Amniotic stem cell (primary cell): ENCODE data around the gene CRYBB3.

Source experiments
- DNase-seq: peaks from one replicate; lab custom pipeline; 2025; lab: John Stamatoyannopoulos, UW

The CRYBB3 gene

DNA sequence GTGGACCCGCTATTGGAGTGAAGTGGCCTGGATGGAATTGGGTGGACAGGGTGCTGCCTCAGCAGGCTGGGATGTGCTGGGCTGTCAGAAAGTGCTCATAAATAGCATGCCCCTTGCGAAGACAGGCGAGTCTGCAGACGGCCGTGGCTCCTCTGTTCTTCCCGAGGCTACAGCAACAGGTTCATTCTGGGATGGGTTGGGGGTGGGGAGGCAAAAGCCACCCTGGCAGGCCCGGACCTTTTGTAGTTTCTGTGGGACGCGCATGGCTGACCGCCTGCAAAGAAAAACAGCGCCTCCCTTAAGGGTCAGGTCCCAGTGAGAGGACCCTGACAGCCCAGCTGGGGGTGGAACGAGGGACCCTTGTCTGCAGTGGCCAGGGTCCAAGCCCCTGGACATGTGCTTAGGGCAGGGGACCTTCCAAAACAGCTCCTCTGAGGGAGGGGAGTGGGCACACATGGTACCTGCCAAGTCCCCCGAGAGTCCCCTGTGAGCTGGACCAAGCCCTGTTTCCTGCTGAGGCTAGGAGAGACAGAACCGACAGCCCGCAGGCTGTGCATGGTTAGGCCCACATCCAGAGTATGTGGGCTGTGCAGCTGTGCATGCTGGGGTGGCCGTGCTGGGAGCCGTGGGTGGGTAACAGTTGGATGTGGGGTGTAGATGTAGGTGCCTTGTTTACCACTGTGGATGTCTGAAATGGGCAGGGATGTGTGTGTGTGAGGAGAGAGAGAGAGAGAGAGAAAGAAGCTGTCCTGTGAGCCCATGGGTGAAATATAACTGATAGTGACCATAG is at the start of gene CRYBB3:
Gene CRYBB3 (plus strand): TSS at position 128 of the 790 bp plus-strand sequence. CDS start 1,539 bp downstream, outside the sequence.
- DNase-seq, result no peak

DNA sequence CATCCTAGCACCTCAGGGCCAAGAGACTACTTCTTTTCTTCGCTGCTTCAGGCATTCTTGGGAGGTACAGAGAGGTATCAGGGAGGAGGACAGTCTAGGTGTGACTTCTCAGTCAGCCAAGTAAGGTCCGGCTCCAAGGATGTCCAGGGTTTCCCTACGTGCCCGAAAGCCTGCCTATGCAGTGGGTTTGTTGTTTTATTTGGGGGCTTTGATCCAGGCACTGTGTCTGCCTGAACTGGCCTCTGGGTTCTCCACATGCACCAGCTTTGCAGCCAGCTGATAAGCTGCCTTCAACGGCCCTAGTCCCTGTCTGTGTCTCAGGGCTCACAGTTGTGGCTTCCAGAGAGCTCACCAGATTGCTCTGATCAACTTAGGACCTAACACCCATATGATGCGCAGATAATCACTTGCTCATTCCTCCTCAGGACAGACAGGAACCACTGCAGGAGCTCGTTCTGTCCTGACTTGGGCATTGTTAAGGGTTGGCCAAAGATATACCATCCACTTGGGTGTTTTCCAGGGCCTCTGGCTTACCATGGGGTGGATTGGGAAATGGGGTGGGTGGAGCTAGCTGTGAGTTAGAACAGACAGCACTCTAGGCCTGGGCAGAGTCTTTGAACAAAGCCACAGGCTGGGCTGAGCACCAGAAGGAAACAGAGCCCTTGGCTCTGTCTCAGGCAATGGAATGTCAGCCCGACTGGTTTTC is 45.5 kb upstream of the CRYBB3 start:
- DNase-seq, result no peak

DNA sequence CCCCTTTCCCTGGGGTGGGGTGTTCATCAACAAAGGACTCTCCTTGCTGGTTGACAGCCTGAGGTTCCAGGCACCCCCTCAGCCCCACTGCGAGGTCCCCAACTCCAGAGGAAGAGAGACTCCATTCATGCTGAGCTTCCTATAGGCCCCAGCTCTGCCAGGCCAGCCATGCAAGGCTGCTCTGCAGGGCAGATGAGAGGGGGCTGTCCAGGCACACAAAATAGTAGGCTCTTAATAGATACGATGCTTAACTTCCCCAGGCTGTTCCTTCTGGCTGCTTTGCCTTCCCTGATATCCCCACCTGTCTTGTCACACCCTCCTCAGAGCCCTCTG is 45.0 kb upstream of the CRYBB3 start:
- DNase-seq, result no peak

DNA sequence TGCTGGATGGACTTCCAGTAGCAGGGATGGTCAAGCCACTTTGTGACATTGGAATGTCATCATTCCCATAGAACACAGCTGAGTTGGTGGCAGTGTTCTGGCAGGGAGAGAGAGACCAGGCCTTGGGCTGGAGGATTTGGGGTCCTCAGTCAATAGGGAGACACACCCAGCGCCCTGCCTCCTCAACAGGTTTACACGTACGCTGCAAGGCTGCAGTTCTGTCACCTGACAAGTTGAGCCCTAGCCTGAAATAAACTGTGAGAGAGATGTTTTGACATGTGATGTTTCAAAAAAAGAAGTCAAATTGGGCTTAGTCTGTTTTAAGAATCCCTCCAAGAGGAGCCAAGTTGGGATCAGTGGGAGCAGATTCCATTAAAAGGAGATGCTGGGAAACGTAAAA is 42.9 kb upstream of the CRYBB3 start:
- DNase-seq, result no peak

DNA sequence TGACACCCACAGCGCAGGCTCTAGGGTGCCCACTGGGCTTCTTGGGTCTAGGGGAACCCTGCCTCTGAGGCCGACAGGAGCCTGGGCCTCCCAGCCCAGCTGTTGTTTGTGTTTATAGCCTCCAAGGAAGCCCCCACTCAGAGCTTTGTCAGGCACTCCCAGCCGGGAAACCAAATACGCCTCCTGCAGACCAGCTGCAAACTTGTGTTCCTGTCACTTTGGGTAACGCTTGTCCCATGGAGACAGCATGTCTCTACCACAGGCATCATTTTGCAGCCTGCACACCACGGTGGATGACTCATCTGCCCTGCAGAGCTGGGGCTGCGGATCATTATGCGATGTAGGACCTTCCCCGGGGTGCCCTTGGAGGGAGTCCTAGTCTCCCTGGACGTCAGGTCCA is 40.6 kb upstream of the CRYBB3 start:
- no peak for DNase-seq

DNA sequence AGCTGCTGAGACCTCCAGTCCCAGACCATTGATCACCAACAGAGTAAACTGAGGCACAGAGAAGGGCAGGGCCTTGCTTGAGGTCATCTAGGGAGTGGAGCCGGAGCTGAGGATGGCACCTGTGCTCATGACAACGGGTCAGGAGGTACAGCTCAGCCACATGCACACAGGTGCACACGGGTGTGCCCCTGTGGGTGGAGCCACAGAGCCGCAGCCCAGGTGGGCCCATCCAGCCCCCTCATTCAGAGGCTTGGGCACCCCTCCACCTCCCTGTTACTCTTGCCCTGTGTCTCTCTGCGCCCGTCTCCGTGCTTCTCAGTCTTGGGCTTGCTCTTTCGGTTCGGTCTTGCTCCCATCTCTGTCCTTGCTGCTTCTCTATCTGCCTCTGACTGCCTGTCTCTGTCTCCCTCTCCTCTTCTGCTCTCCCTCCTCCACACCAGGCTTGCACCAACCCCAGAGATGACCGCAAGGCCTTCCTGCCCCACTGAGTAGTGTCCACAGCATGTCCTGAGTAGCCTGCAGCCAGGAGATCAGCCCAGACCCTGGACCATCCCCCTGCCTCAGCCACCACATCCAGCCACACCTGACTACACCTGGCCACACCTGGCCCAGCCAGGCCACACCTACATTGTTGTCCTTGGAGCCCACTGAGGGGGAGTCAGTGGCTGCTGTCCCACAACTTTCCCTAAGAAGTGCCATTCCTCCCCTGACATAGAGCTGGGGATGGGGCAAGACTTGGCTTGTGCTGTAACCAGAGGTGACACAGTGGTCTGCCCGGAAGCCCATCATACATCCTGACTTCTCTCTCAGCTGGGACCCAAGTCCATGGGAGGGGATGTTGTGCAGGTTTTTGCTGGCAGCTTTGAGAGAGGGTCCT is 39.3 kb upstream of the CRYBB3 start:
- no peak for DNase-seq

DNA sequence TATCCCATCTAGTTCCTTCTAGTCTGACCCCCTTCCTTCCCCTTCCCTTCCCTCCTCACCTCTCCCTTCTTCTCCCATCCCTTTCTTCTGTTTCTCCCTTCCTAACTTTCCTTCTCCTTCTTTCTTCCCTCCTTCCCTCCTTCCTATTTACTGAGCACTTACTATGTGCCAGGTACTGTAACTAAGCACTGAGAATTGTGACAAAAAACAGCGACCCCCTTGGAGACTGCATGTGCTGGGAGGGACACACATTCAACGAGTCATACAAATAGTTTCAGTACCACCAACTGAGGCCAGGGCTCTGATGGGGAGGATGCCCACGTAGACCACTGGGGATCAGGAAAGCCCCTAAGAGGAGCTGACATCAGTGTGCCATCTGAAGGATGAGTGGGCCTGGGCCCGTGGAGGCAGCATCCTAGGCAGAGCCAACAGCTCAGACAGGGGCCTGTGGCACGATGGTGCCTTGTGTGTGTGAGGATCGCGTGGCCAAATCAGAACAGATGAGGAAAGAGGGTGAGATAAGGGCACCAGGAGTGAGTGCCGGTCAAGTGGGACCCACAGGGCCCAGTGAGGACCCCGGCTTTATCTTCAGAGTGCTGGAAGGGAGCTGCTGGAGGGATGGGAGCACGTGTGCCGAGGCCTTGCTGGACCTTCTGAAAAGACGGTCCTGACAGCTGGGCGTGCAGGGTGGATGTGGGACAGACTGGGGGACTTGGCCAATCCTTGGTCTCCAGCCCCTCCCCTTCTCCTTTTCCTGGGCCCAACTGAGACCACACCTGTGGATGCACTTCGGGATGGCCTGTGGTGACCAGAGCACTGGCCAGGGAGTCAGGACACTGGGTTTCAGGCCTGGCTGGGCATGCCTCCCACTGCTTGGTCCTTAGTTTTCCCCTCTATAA is 38.4 kb upstream of the CRYBB3 start:
- DNase-seq, result no peak

DNA sequence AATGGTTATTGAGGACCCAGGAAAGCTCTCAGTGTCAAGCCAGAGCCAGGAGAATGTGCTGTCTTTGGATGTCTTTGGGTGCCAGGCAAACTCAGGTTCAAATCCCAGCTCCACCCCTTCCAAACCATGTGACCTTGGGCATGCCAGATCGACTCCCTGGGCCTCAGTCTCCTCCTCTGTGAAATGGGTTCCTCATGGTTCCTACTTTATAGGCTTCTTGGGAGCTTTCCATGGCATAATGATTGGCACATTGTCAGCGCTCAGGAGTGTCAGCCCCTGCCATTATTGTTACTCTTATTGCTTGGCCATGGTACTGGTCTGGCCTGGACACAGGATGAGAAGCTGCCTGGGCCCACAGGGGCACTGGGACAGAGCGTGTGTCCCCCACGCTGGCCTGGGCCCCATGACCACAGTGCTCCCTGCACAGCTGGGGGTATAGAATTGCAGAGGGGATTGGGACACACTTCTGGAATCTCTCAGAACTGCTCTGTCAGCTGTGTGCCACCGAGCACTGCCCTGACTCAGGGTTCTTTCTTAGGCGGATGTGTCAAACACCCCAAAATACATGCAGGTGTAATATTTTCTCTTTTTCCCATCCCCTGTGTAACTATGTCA is 37.6 kb upstream of the CRYBB3 start:
- DNase-seq, result no peak

DNA sequence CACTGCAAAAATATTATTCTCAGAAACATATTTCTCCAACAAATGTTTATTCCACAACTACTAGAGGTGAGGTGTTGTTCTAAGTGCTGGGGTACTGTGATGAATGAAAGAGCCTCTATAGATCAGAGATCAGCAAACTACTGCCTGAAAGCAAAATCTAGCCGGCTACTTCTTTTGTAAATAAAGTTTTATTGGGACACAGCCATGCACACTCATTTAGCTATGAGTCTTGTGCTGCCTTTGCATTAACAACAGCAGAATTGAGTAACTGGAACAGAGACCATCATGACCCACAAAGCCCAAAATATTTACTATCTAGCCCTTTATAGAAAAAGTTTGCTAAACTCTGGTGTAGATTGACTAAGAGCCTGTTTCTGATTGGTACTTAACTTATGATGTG is 37.1 kb upstream of the CRYBB3 start:
- no peak for DNase-seq

DNA sequence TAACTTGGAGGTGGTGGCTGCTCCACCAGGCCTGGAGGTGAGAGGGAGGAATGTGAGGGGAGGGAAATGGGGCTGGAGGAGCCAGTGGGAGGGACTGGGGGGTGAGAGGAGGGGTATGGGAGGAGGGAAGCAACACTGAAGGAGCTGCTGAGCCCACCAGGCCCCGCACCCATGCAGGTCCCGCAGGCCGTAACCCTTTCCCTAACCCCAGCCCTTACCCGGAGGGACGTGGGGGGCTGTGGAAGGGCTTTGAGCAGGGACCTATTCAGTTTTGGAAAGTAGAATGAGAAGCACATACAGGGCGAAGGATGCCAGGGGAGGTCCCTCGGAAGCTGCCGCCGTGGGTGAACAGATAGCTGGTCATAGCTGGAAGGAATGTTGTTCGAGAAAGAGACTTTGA is 33.9 kb upstream of the CRYBB3 start:
- no peak for DNase-seq

DNA sequence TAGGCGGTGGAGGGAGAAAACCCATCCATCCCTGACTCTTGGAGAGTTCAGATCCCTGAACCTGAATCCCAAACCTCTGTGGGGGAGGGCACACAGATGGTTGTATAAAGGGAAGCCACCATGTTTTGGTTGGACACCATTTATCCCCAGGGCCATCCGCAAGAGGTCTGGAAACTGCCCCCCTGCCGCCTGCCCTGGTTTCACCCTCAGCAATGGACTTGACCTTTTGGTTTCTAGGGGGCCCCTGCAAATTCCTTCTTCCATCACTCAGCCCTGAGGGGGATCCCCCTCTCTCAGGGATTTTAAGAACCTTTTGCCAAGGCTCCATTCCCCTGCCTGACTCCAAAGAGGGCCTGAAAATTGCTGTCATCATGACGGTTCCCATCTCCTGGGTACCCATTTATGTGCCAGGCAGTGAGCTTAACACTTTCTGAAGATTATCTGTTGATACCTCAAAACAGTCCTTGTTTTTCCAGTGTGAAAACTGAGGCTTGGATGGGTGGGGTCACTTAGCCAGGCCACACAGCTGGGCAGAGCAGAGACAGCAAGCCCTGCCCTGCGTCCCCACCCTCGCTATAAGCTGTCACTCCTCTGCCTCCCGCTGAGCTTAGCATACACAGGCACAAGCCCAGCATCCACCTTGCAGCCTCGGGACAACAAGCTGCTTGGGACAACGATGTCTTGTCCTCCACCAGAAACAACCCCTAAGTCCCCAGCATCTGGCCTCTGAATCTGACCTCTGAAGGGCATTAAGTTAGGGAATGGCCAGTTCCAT is 33.2 kb upstream of the CRYBB3 start:
- no peak for DNase-seq

DNA sequence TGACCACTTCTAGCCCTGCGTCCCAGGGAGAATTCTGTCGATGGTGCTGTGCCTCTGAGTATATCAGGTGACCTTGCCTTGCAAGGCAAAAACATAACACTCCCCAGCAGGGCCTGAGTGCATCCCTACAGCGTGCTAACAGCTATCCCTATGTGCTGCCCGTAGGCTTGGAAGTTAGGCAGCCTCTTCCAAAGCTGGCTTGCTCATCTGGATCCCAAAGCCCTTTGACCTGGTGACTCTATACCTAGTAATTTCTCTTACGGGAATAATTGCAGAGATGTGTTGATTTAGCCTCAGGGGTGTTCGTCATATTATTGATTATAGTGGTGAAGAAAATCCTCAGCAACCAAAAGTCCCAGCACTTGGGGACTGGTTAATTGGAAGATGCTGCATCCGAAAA is 32.6 kb upstream of the CRYBB3 start:
- no peak for DNase-seq

DNA sequence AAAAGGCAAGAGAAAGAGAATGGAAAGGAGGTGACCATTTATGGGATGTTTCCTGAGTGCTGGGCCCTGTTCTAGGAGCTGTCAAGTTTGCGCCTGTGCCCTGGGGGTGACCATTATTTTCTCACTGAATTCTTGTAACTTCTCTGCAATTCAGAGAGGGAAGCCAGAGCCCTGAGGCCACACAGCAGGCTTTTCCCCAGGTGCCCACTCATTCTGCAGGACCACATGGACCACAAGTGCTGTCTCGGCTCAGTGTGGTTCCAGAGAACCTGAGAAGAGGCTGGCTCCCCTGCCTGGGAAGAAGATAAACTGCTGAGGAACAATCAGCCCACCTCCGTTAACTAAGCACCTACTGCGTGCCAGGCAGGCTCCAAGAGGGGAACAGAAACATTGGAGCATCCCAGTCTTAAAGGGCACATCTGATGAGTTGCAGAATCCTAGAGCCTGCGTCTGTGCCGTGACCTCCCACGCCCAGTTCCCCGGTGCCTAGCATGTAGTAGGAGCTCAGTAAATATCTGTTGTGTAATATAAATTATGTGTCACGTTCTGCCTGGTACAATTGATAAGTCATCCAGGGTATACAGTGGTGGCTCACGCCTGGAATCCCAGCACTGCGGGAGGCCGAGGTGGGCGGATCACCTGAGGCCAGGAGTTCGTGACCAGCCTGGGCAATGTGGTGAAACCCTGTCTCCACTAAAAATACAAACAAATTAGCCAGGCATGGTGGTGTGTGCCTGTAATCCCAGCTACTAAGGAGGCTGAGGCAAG is 31.6 kb upstream of the CRYBB3 start:
- DNase-seq, result no peak

DNA sequence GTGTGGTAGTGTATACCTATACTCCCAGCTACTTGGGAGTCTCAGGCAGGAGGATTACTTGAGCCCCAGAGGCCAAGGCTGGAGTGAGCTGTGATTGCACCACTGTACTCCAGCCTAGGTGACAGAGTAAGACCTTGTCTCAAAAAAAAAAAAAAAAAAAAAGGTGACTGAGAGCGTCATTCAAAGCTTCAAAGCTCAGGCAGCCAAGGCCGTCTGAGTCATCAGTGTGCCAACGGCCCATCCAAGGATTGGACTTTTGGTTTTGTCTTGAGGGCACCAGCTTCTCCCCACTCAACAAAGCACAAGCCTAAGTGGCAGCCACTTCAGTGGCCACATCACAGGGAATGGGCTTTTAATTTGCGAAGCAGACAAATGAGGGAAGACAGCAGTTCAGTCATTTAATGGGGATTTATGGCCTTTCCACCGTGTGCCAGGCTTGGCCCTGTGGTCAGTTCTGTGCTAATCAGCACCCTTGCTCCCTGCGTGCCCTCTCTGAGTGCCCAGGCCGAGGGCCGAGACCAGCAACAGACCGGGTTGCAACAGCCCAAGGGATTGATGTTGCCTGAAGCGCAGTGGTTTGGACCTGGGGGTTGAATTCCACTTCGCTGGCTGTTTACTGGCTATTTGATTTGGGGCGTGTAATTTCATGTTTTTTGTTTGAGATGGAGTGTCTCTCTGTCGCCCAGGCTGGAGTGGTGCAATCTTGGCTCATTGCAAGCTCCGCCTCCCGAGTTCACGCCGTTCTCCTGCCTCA is 30.2 kb upstream of the CRYBB3 start:
- DNase-seq, result no peak

DNA sequence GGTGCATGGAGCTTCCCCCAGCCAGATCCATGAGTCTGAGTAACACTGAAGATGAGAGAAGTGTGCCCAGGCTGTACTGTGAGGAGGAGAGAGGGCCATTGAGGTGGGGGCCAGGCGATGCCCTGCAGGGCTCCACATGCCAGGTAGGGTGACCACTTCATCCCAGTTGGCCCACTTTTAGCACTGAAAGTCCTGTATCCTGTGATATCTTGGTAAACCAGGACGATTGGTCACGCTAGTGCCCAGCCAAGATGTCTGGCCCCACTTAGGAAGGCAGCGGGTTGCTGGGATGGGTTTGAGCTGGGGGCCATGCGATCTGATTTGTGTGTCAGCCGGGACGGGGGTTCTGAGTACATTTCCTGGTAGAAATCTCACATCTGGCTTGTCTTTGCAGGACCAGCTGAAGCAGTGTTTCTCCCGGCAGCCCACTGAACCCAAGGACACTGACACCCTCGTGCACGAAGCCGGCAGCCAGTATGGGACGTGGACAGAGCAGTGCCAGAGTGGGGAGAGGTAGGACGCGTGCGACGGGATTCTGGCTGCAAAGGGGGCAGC is 29.2 kb upstream of the CRYBB3 start:
- DNase-seq, result no peak

DNA sequence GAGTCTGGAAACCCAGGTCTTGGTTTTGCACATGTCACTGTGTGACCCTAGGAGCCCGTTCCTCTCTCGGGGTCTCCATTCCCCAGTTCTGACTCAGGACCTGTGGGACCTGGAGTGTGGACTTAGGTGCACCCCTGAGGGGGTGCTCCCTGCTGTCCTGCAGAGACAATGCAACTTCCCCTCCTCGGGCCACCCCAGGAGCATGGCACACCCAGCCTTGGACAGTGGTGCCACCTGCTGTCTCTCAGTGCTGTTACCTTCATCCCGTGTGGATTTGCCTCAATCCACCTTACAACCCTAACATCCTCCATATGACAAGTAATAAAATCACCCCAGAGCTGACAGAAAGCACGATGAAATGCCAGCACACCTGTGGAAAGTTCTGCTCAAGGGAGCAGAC is 27.5 kb upstream of the CRYBB3 start:
- DNase-seq, result no peak

DNA sequence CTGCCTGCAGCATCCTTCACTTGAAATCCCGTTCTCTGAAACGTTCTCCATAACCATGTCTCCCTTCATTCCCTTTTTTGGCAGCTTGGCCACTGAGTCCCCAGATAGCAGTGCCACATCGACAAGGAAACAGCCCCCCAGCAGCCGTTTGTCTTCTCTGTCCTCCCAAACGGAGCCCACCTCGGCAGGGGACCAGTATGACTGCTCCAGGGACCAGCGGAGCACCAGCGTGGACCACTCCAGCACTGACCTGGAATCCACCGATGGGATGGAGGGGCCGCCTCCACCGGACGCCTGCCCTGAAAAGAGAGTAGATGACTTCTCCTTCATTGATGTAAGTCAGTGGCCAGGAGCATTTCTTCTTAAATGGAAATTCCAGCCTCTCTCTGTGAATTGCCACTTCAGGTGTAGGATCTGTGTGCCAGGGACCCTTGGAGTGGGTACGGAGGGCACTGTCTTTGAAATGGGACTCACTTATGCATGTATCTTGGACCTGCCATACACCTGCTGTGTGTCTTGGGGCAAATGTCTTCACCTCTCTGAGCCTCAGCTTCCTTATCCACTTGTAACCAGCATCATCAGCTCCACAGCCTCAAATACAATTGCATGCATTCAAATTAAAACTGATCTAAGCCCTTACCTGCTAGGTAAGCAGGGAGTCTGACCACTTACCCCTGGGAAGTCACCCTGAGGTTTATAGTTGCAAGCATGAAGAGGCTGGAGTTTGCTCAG is 25.3 kb upstream of the CRYBB3 start:
- DNase-seq, result no peak

DNA sequence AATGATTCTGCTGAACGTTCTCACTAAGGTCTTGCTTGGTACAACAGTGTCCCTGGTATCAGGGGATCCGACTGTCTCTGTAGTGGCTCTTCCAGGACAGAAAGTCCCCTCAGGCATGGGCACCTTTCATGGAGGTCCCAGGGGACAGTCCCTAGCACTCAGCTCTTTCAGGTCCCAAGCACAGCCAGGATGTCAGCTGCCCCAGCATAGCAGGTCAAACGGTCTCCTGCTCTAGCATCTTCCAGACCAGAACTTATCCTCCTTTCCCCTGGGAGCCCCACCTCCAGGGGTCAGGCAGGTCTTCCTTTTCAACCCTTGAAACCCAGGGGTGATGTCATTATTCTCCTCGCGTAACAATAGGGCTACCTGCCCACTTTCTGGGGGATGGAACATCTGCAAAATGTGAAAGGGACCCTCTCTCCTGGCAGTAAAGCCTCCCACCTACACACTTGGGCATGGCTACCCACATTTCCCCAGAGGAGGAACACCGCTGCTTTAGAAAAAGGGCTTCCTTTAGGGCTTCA is 24.7 kb upstream of the CRYBB3 start:
- DNase-seq, result no peak
